GM23338 (cell line): ENCODE results near the gene IGF2. TPM values are rescaled to one million over a fixed set of nuclear protein-coding genes. Genes with fewer than 3 reads are reported as not detected.

ENCODE experiments used
- ATAC-seq: fragments of 200-7000 bp; cut with Tn5 transposase; 3 replicates; pipeline ENCODE4 v1.9.1; 2020
- DNase-seq: peaks from one replicate; pipeline ENCODE4 v3.0.0-alpha.2; 2015; ENCODE audit warnings: low spot score
- H2AFZ ChIP-seq: fragments of 200-600 bp; sonication (generic); 2 replicates; pipeline ENCODE4 v1.8.0; 2016; ENCODE audit warnings: antibody characterized with exemption, mild to moderate bottlenecking, moderate library complexity
- H3F3A ChIP-seq: fragments of 200-600 bp; sonication (generic); replicated peaks from 2 replicates; pipeline ENCODE4 v1.8.0; 2017; ENCODE audit warnings: antibody characterized with exemption, mixed run types, low read depth
- H3K27ac ChIP-seq: fragments of 200-600 bp; sonication (generic); 2 replicates; pipeline ENCODE4 v1.6.1; 2016; ENCODE audit warnings: low read depth
- H3K27me3 ChIP-seq: fragments of 200-600 bp; sonication (generic); 2 replicates; pipeline ENCODE4 v1.8.0; 2016; ENCODE audit warnings: mild to moderate bottlenecking, mixed run types, moderate library complexity; ENCODE audit not compliant: insufficient read depth
- H3K36me3 ChIP-seq: fragments of 200-600 bp; sonication (generic); 2 replicates; pipeline ENCODE4 v1.8.0; 2016; ENCODE audit warnings: mild to moderate bottlenecking; ENCODE audit not compliant: insufficient read depth
- H3K4me1 ChIP-seq: fragments of 200-600 bp; sonication (generic); 2 replicates; pipeline ENCODE4 v1.8.0; 2016; ENCODE audit warnings: mild to moderate bottlenecking, moderate library complexity; ENCODE audit not compliant: insufficient read depth
- H3K4me2 ChIP-seq: fragments of 200-600 bp; sonication (generic); 2 replicates; pipeline ENCODE4 v1.7.1; 2017; ENCODE audit warnings: mixed run types
- H3K4me3 ChIP-seq: fragments of 200-600 bp; sonication (generic); 2 replicates; pipeline ENCODE4 v1.6.1; 2016; ENCODE audit warnings: mixed run types
- H3K79me2 ChIP-seq: fragments of 200-600 bp; sonication (generic); replicated peaks from 2 replicates; pipeline ENCODE4 v1.8.0; 2017; ENCODE audit warnings: mild to moderate bottlenecking; ENCODE audit not compliant: insufficient read depth
- H3K9me2 ChIP-seq: fragments of 200-600 bp; sonication (generic); 2 replicates; pipeline ENCODE4 v1.8.0; 2017; ENCODE audit not compliant: insufficient read depth
- H4K20me1 ChIP-seq: fragments of 200-600 bp; sonication (generic); replicated peaks from 2 replicates; pipeline ENCODE4 v1.8.0; 2017; ENCODE audit warnings: mild to moderate bottlenecking; ENCODE audit not compliant: insufficient read depth
- H3K27ac Mint-ChIP-seq: 2 replicates; pipeline ENCODE4 v1.8.0; 2020; ENCODE audit warnings: inconsistent platforms, mild to moderate bottlenecking, moderate library complexity, mixed read lengths
- H3K27me3 Mint-ChIP-seq: 3 replicates; pipeline ENCODE4 v1.8.0; 2022; ENCODE audit warnings: low read depth, mild to moderate bottlenecking, moderate library complexity, mixed read lengths, inconsistent platforms; ENCODE audit not compliant: insufficient read depth, poor library complexity
- H3K36me3 Mint-ChIP-seq: 3 replicates; pipeline ENCODE4 v1.8.0; 2021; ENCODE audit warnings: low read depth, mild to moderate bottlenecking, inconsistent platforms, moderate library complexity, mixed read lengths
- H3K4me1 Mint-ChIP-seq: 3 replicates; pipeline ENCODE4 v1.8.0; 2020; ENCODE audit warnings: mild to moderate bottlenecking, inconsistent platforms, mixed read lengths
- H3K4me3 Mint-ChIP-seq: 3 replicates; pipeline ENCODE4 v1.8.0; 2021; ENCODE audit warnings: moderate library complexity, mild to moderate bottlenecking, inconsistent platforms, mixed read lengths
- H3K9me3 Mint-ChIP-seq: 3 replicates; pipeline ENCODE4 v1.8.0; 2020; ENCODE audit warnings: moderate library complexity, mild to moderate bottlenecking, inconsistent platforms, mixed read lengths
- CREB1 ChIP-seq: fragments of 250-450 bp; sonication (Bioruptor Pico); IDR thresholded peaks from 2 replicates; pipeline ENCODE4 v1.5.0; 2020; ENCODE audit warnings: low read depth, mild to moderate bottlenecking, moderate library complexity
- CTCF ChIP-seq, 2 experiments: fragments of 200-600 bp in 1 of 2; sonication (generic) in 1 of 2; conservative IDR thresholded peaks; 2 replicates each; pipeline versions ENCODE4 v1.5.1 to v1.6.1; 2016 to 2017; ENCODE audit warnings: antibody characterized with exemption in 2 of 2, low read depth in 2 of 2, mild to moderate bottlenecking in 2 of 2, moderate library complexity in 1 of 2
- ETS1 ChIP-seq: IDR thresholded peaks from 2 replicates; pipeline ENCODE4 v1.6.1; 2016; ENCODE audit warnings: antibody characterized with exemption
- EZH2 ChIP-seq: fragments of 200-600 bp; sonication (generic); IDR thresholded peaks from one replicate; pipeline ENCODE4 v1.8.0; 2017; ENCODE audit warnings: antibody characterized with exemption, mild to moderate bottlenecking, low read depth; ENCODE audit not compliant: unreplicated experiment
- EZH2phosphoT487 ChIP-seq: fragments of 200-600 bp; sonication (generic); IDR thresholded peaks from one replicate; pipeline ENCODE4 v1.8.1; 2018; ENCODE audit warnings: antibody characterized with exemption; ENCODE audit not compliant: unreplicated experiment
- JUNB ChIP-seq: IDR thresholded peaks from one replicate; pipeline ENCODE4 v1.6.1; 2016; ENCODE audit warnings: antibody characterized with exemption; ENCODE audit not compliant: unreplicated experiment
- STAT1 ChIP-seq: IDR thresholded peaks from one replicate; pipeline ENCODE4 v1.6.1; 2016; ENCODE audit warnings: antibody characterized with exemption; ENCODE audit not compliant: unreplicated experiment
- ZNF114 ChIP-seq: fragments of 250-450 bp; sonication (Bioruptor Pico); IDR thresholded peaks from 2 replicates; pipeline ENCODE4 v1.5.0; 2020; ENCODE audit warnings: mild to moderate bottlenecking, moderate library complexity
- ZNF331 ChIP-seq: fragments of 250-450 bp; sonication (Bioruptor Pico); IDR thresholded peaks from 2 replicates; pipeline ENCODE4 v1.5.0; 2020; ENCODE audit warnings: low read depth, mild to moderate bottlenecking, moderate library complexity
- ZNF462 ChIP-seq: fragments of 250-450 bp; sonication (Bioruptor Pico); IDR thresholded peaks from 2 replicates; pipeline ENCODE4 v1.5.0; 2020; ENCODE audit warnings: mild to moderate bottlenecking, moderate library complexity
- polyA plus RNA-seq: library from polyadenylated mRNA; unstranded; fragments of >200 nt; fragmentation: Nextera tagmentation; extraction: Ambion mirVana; gene quantifications from 2 replicates; pipeline ENCODE4 v1.2.1, GENCODE V29; 2016
- total RNA-seq: library from RNA; depleted of rRNA; stranded (reverse); fragments of >200 nt; shearing (Covaris generic); gene quantifications from 2 replicates; pipeline ENCODE4 v1.2.3, GENCODE V29; 2014

The IGF2 gene
- total and polyA plus RNA-seq, 2 experiments from 2014 or later, result 1.4 to 4.0 TPM

GRCh38 chr11:2154195-2154585, 15.0 kb upstream of the IGF2 start:
- peaks cover 6% of the 10 kb centered on the region for H3K27me3 Mint-ChIP-seq
- ATAC-seq, result no peak
- Histone ChIP-seq H2AFZ (no peak overlapping the region), H3K4me3 (no peak overlapping the region), H4K20me1 (no peaks in the 10 kb centered on the region), H3K9me2 (no peaks in the 10 kb centered on the region), H3K4me1 (no peaks in the 10 kb centered on the region; the same call in 1 of the 2 replicates), H3K36me3 (no peaks in the 10 kb centered on the region), H3K27ac (no peak overlapping the region), H3K27me3 (no peaks in the 10 kb centered on the region), H3F3A (no peaks in the 10 kb centered on the region), H3K79me2 (no peaks in the 10 kb centered on the region), H3K4me2 (no peak overlapping the region)
- H3K4me3 Mint-ChIP-seq, result no peak overlapping the region
- H3K27ac Mint-ChIP-seq, result no peak overlapping the region
- DNase-seq, result no peak
- TF ChIP-seq CREB1, result no peak
- no peak for TF ChIP-seq EZH2
- H3K9me3 Mint-ChIP-seq, result no peaks in the 10 kb centered on the region
- H3K36me3 Mint-ChIP-seq, result no peaks in the 10 kb centered on the region
- H3K4me1 Mint-ChIP-seq, result peaks cover 7% of the 10 kb centered on the region; the same call in 2 of the 3 replicates

GRCh38 chr11:2153581-2154194, 14.5 kb upstream of the IGF2 start:
- Mint-ChIP-seq H3K27me3 (peaks cover 11% of the 10 kb centered on the region), H3K4me3 (no peak overlapping the region), H3K4me1 (peaks cover 7% of the 10 kb centered on the region; the same call in 2 of the 3 replicates), H3K36me3 (no peaks in the 10 kb centered on the region), H3K9me3 (no peaks in the 10 kb centered on the region), H3K27ac (no peak overlapping the region)
- H3K27me3 ChIP-seq, result 0 out of 2 replicates have a peak, but pooled peaks cover 4% of the 10 kb centered on the region
- no peaks in the 10 kb centered on the region for H4K20me1 ChIP-seq
- no peak overlapping the region for H3K4me2 ChIP-seq
- ATAC-seq (no peak), DNase-seq (no peak)
- no peak overlapping the region for H3K4me3 ChIP-seq
- H2AFZ ChIP-seq, result no peak overlapping the region
- H3K27ac ChIP-seq, result no peak overlapping the region
- no peaks in the 10 kb centered on the region for H3K9me2 ChIP-seq
- no peaks in the 10 kb centered on the region for H3K79me2 ChIP-seq
- TF ChIP-seq ETS1 (no peak), JUNB (no peak), CTCF (conservative IDR thresholded peaks at IDR 0.05; ENCODE audit: low read depth in 2 of 2) (no peak), ZNF462 (CRISPR knock-in tag) (no peak), EZH2phosphoT487 (no peak), STAT1 (no peak), ZNF331 (CRISPR knock-in tag) (no peak), ZNF114 (no peak)
- no peaks in the 10 kb centered on the region; the same call in 1 of the 2 replicates for H3K4me1 ChIP-seq
- H3K36me3 ChIP-seq, result no peaks in the 10 kb centered on the region
- H3F3A ChIP-seq, result no peaks in the 10 kb centered on the region
